ENCODE results near the gene TENM3. TPM values are rescaled to one million over a fixed set of nuclear protein-coding genes. Genes with fewer than 3 reads are reported as not detected.

TENM3 gene
- total and polyA plus RNA-seq, 2 of the 8 experiments (the other 6 are each of a cell fraction or from before 2014, with no cell fraction given), result 36.9 to 69.3 TPM

GRCh38 chr4:182799515-182800215 lies 556.5 kb downstream of the TENM3 start:
- Histone ChIP-seq H3K27ac (ENCODE audit: low read depth, low read length) (no peak overlapping the region), H2AK5ac (ENCODE audit: low read depth, low read length) (no peak overlapping the region), H3K9ac (replicated peaks in 1 of 4; ENCODE audit: extremely low read depth in 1 of 4, low read depth in 3 of 4, low read length in 3 of 4) (no peak overlapping the region), H2AFZ (ENCODE audit: low read length) (no peak overlapping the region), H4K20me1 (replicated peaks in 1 of 2; ENCODE audit: control insufficient read depth in 1 of 2, insufficient read depth in 2 of 2, low read length in 2 of 2) (peaks cover 0 to 3% of the 10 kb centered on the region in 2 experiments), H3K27me3 (replicated peaks in 1 of 4; ENCODE audit: control insufficient read depth in 3 of 4, extremely low read depth in 1 of 4, insufficient read depth in 3 of 4, low read length in 3 of 4) (no peaks in the 10 kb centered on the region), H3K79me1 (ENCODE audit: low read depth, low read length) (no peaks in the 10 kb centered on the region), H3K79me2 (ENCODE audit: control insufficient read depth in 1 of 2, insufficient read depth in 2 of 2, low read length in 2 of 2) (no peaks in the 10 kb centered on the region), H3K9me3 (ENCODE audit: insufficient read depth in 2 of 2, low read depth in 1 of 2, low read length in 1 of 2) (no peaks in the 10 kb centered on the region; a peak in 1 of 4 replicates), H4K8ac (ENCODE audit: extremely low read depth, insufficient read depth, low read length) (no peak overlapping the region; the same call in 1 of the 2 replicates), H3K4me1 (replicated peaks in 1 of 4; ENCODE audit: control insufficient read depth in 3 of 4, insufficient read depth in 4 of 4, low read length in 3 of 4) (no peaks in the 10 kb centered on the region; a peak in 1 of 7 replicates), H4K5ac (ENCODE audit: insufficient read length, low read depth, low read length) (no peak overlapping the region), H4K91ac (replicated peaks; ENCODE audit: insufficient read length, low read length) (no peak overlapping the region), H3K4ac (replicated peaks; ENCODE audit: insufficient read length, low read depth, low read length) (no peak overlapping the region), H2BK5ac (ENCODE audit: low read depth, low read length) (no peak overlapping the region), H3K23ac (ENCODE audit: insufficient read length) (no peak overlapping the region), H3K56ac (replicated peaks; ENCODE audit: insufficient read length, low read depth, low read length) (no peak overlapping the region), H3K18ac (ENCODE audit: extremely low read depth, low read length) (no peak overlapping the region), H2BK12ac (ENCODE audit: low read depth, low read length) (no peak overlapping the region), H3K36me3 (ENCODE audit: control insufficient read depth in 2 of 4, insufficient read depth in 4 of 4, low read length in 3 of 4) (peaks cover 0 to 25% (median 9%) of the 10 kb centered on the region in 4 experiments; a peak in 5 of 8 replicates), H3K4me2 (ENCODE audit: insufficient read depth in 1 of 2, low read depth in 2 of 2, low read length in 2 of 2) (no peak overlapping the region), H3K4me3 (ENCODE audit: extremely low read depth in 1 of 4, insufficient read depth in 2 of 4, low read depth in 3 of 4, low read length in 4 of 4) (no peak overlapping the region), H2BK15ac (ENCODE audit: low read length) (no peak overlapping the region), H2BK20ac (ENCODE audit: low read length) (no peak overlapping the region), H3K23me2 (ENCODE audit: low read depth, low read length) (no peaks in the 10 kb centered on the region), H3K14ac (ENCODE audit: insufficient read length) (no peak overlapping the region), H2BK120ac (replicated peaks; ENCODE audit: low read depth, low read length) (no peak overlapping the region)
- POLR2A ChIA-PET (ENCODE audit: partially characterized antibody), result no interaction called here
- CTCF ChIA-PET (ENCODE audit: partially characterized antibody), result interaction anchor here (2.4 kb wide), 1 partner anchor 9 kb away, joined by 8 read pairs; no protein-coding TSS in a partner anchor
- FAIRE-seq (no peak), DNase-seq (ENCODE audit: low read depth in 1 of 2, low spot score in 2 of 2) (no peak)
- WGBS, 2 experiments (ENCODE audit: extremely low coverage in 1 of 2, insufficient coverage in 1 of 2, insufficient read length in 1 of 2, insufficient replicate concordance in 2 of 2, low coverage in 1 of 2, low lambda C conversion rate in 2 of 2, missing lambda C conversion rate in 1 of 2), result 96% methylated on average over 74 of the region's 85 CpGs; no CpG with 5 or more reads in 1 of the 2 experiments
- no peak for TF ChIP-seq SUZ12 (IDR thresholded peaks at IDR 0.05; ENCODE audit: low read length)
- no peak for TF ChIP-seq CHD2 (IDR thresholded peaks at IDR 0.05; ENCODE audit: low read length)
- no peak for TF ChIP-seq BCL11A (IDR thresholded peaks at IDR 0.05; ENCODE audit: low read depth in 2 of 2, low read length in 2 of 2)
- TF ChIP-seq HDAC6 (IDR thresholded peaks at IDR 0.05; ENCODE audit: low read depth, low read length), result no peak
- no peak for TF ChIP-seq EP300 (IDR thresholded peaks at IDR 0.05; ENCODE audit: borderline replicate concordance in 1 of 2, low read depth in 2 of 2, low read length in 2 of 2)
- no peak for TF ChIP-seq CBX8 (IDR thresholded peaks at IDR 0.05; ENCODE audit: borderline replicate concordance, low read depth, low read length)
- no peak for TF ChIP-seq TCF12 (IDR thresholded peaks at IDR 0.05; ENCODE audit: low read depth, low read length)
- TF ChIP-seq HDAC2 (IDR thresholded peaks at IDR 0.05; ENCODE audit: borderline replicate concordance in 1 of 2, low read depth in 2 of 2, low read length in 2 of 2), result no peak
